Activated T-helper 1 cell treated with Interleukin-2 at 50 U/mL for 16 hours (primary cell): ENCODE measurements around the gene PALLD.

Experiments used
- DNase-seq: peaks from one replicate; pipeline ENCODE4 v3.0.0-alpha.2; 2020; ENCODE audit warnings: low read depth

The PALLD gene

DNA sequence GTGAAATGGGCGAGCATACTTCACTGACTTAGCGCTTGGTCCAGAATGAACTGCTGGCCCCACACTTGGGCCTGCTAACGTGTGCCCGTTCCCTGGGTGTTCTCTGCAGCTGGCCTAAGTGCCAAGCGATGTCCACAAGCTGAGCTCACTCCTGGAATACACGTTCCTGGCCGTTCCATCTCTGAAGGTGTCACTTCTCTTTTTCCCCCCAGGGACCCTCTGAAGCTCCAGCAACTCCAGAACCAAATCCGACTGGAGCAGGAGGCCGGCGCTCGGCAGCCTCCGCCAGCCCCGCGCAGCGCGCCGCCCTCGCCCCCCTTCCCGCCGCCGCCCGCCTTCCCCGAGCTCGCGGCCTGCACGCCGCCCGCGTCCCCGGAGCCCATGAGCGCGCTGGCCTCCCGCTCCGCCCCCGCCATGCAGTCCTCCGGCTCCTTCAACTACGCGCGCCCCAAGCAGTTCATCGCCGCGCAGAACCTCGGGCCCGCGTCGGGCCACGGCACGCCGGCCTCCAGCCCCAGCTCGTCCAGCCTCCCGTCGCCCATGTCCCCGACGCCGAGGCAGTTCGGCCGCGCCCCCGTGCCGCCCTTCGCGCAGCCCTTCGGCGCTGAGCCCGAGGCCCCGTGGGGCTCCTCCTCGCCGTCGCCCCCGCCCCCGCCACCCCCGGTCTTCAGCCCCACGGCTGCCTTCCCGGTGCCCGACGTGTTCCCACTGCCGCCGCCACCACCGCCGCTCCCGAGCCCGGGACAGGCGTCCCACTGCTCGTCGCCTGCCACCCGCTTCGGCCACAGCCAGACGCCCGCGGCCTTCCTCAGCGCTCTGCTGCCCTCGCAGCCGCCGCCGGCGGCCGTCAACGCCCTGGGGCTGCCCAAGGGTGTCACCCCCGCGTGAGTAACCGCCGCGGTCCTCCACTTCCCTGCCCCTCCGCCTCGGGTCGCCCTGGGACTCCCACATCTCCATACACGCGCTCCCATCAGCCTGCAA is 380.9 kb downstream of the PALLD start:
- DNase-seq = no peak

DNA sequence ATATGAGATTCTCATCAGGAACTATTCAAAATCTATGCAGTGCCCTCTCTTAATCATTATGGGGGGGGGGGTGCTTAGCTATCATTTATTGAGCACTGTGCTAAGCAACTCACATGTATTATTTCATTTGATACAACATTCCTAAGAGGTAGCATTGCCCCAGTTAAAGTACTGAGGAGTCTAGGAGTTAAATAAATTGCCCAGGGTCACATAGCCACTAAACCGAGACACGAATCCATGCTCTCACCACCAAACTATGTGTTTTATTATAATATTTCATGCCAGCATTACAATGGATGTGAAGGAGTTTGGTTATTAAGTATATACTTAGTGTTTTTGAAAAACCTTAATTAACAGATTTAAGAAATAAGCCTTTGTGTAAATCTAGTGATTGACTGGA is 381.8 kb downstream of the PALLD start:
- DNase-seq = no peak

DNA sequence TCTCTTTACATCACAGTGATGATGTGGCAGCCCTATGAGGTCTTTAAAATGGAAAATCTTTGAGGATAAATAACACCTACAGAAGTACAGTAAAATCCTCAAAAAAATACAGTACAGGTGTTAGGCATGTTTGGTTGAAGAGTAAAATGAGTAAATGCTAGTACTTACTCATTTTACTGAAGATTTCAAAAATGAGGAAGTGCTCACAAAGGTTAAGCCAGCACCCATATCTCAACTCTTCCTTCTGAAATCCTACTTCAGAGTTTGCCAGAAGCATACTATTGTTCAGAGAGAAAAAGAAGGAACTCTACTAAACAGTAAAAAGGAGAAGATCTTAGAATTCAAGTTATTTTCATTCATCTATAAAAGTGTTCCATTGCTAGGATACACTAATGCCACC is 382.3 kb downstream of the PALLD start:
- no peak for DNase-seq

DNA sequence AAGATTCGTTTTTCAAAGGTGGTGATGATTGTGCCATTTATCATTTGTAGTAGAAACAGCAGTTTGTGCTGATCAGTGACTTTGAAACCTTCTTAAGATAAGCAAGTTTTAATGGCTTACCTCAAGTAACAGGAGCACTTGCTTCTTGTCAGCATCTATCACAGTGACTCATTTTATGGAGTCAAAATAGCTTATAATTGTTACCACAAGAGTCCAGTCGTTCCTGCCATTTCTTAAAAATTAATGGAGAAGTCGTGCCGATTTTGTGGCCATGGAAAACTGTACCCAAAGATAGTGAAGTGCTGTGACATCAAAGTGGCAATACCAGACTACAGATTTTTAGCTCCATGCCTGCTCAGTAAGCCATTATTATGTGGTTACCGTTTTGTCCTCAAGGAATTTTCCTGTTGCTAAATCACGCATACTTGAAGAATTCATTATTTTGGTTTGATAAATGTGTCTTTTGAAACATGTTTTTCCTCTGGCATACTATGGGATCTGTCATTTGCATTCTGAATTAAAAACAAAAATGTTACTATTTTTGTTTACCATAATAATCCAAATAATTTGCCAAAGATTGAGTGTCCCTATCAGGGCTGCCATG is 383.3 kb downstream of the PALLD start:
- no peak for DNase-seq

DNA sequence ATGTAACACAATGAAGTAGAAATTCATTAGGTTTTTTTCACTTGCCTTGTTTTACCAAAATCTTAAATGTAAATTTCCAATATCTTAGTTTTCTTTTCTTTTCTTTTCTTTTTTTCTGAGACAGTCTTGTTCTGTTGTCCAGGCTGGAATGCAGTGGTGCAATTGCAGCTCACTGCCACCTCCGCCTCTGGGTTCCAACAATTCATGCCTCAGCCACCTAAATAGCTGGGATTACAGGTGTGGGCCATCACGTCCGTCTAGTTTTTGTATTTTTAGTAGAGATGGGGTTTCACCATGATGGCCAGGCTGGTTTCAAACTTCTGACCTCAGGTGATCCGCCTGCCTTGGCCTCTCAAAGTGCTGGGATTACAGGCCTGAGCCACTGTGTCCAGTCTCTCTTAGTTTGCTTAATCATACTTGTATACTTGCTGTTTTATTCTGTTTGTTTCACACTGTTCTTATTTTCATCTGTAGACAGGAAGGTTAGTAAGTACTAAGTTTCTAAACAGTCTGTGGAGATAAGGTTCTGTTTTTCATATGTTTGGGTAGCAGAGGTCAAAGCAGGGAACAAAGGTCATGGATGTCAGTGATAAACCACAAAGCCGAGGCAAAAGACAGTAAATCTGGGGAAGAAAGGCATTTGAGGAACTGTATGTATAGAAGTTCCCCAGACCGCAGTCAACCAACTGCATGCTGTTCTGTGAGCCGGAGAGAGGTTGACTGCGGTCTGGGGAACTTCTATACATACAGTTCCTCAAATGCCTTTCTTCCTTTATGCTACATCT is 384.2 kb downstream of the PALLD start:
- DNase-seq = no peak

DNA sequence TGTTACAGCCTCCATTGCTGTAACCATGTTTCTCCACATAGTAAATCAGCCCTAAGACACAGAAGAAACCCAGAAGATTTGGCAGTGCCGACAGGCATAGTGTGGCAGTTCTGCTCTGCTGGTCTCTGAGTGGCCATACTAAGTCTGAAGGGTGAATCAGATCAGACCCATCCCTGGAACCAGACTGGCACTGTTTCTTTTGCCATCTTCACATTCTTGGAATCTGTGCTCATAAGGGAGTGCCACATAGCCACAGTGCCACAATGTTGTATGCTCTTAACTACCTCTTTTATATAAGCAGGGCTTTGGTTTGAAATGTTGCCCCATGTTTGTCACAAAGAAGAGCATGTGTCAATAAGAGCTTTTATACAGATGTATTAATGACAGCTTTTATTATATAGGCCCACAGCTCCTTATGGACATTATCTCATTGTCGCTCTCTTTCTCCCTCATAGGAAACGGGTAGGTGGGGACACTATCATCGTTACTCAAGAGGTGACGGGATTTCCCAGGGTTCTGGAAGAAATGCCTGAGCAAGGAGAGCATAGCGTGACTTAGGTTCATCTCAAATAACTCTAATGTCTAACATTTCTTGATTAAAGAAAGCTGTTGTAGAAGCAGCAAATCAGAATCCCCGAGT is 385.0 kb downstream of the PALLD start:
- no peak for DNase-seq

DNA sequence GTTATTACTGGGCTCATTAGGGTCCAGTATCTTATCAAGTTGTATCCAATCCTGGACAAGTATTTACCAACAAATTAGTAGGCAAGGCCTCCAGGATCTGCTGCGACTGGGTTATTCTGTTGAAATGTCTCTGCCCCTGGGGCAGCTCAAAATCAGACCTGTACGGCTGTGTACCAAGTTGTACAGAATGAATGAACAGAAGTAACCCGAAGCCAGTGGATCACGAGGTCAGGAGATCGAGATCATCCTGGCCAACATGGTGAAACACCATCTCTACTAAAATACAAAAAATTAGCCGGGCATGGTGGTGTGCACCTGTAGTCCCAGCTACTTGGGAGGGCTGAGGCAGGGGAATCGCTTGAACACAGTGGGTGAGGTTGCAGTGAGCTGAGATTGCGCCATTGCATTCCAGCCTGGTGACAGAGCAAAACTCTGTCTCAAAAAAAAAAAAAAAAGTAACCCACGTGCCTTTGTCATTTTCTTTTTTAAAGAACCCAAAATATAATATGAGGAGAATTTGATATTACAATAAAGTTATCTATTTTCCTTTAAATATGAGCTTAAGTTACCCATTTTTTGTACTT is 385.9 kb downstream of the PALLD start:
- DNase-seq = no peak

DNA sequence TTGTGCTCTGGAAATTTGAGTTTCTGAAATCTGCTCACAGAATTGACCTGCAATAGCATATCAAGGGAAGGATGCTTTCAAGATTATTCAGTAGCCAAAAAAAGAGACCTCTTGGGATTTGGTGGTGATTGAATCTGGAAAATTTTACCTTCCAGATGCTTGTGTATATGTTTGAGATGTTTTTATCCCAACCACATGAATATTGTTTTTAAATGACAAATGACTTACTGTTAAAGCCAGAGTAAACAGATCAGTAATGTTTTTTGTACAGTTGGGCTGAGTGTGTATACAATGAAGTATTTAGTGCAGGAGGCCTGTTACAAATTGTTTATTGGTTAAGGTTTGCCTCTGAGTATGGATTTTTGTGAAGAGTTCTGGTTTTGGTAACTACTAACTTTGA is 386.7 kb downstream of the PALLD start:
- DNase-seq = no peak

DNA sequence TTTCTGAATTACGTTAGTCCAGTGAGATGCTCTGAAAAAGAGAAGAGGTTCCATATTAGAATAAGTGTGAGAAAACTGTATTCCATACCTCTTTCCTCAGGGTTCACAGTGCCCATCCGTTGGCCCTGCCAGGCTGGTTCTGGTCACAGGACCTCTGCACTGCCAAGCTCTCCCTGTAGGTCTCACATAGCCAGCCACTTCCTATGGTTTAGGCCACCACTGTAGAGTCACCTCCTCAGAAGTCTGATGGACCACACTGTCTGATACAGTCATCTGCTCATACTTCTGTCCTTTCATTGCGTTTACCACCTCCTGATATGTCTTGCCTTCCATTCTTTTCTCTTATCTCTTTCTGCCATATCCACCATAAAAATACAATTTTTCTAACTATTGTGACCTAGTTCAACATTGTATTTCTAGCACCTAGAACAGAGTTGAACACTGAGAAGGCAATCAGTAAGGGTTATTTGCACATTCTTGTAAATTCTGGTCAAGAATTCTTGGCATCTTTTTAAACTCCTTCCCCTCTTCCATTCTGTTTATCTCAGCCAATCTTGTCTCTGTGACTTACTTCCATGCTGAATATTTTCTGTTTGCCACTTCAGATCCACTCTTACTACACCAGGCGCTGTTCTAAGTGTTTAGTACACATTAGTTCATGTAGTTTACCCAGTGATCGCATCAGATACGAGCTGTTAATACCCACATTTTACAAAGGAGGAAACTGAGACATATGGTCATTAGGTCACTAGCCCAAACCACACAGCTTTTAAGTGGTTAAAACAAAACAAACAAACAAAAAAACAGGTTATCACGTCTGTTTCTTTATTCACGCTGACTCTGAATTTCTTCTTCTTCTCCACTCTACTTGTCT is 387.6 kb downstream of the PALLD start:
- DNase-seq = no peak

DNA sequence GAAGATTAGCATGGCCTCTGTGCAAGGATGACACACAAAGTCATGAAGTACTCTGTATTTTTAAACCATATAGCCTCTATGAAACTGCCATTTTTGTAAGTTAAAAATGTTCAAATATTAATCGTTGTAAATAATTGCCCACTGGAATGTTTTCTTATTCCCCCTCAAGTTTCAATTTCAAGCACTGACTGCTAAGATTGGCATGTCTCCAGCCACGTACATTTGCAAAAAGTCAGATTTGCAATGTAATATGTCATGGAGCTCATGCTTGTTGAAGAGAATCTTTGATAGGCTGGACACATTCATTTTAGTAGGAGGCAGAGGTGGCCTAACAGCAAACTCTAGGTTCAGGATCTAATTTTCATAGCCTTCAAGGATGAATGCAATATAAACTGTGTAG is 388.5 kb downstream of the PALLD start:
- DNase-seq = no peak

DNA sequence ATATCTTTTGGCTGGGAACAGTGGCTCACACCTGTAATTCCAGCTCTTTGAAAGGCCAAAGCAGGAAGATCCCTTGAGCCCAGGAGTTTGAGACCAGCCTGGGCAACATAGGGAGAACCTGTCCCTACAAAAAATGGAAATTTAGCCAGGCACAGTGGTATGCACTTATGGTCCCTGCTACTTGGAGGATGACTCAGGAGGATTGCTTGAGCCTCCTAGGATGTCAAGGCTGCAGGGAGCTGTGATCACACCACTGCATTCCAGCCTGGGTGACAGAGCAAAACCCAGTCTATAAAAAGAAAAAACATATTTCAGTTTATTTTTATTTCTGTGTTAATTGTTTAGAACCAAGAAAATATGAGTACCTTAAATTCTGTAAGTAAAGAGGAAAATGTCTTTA is 389.5 kb downstream of the PALLD start:
- DNase-seq = no peak

DNA sequence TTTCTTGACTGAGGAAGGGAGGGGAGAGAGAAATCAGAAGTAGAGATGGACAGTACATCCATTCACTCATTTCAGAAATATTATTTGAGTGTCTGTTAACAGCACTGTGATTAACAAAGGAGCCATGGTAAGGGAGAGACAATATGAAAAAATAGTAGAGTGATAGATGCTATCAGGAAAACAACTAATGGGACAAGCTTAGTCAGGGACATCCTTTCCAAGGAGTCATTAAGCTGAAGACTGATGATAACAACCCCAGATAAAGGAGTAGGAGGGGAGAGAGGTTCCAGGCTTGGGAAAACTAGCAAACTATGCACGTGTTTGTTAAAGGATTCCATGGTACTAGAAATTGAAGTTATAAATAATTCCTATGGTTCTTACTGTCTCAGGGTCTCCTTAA is 391.0 kb downstream of the PALLD start:
- DNase-seq = no peak

DNA sequence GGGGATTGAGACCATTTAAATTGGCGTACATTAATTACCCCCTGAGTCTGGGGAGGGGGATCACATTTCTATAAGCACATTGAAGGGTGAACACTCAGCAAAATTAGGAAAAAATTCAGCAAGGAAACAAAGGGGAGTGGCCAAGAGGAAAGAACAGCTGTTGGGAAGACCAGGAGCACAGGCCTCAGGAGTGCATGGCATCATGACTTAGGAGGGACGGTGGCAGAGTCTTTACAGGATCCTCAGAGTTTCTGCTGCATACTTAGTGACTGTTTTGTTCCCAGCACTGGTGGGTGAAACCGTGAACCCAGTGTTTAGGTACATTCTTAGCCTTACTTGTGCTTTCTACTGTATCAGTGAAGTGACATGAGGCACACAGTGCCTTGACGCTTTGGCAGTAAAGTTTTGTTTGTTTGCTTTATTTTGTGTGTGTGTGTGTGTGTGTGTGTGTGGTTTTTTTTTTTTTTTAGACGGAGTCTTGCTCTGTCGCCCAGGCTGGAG is 391.9 kb downstream of the PALLD start:
- no peak for DNase-seq

DNA sequence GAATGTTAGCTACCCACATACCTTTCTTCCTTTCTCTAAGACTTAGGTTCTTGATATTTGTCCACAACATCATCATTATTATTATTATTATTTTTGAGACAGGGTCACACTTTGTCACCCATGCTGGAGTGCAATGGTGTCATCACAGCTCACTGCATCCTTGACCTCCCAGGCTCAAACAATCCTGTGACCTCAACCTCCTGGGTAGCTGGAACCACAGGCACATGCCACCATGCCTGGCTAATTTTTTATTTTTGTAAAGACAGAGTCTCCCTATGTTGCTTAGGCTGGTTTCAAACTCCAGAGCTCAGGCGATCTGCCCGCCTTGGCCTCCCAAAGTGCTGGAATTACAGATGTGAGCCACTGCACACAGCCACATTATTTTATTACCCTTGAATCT is 394.2 kb downstream of the PALLD start:
- DNase-seq = no peak

DNA sequence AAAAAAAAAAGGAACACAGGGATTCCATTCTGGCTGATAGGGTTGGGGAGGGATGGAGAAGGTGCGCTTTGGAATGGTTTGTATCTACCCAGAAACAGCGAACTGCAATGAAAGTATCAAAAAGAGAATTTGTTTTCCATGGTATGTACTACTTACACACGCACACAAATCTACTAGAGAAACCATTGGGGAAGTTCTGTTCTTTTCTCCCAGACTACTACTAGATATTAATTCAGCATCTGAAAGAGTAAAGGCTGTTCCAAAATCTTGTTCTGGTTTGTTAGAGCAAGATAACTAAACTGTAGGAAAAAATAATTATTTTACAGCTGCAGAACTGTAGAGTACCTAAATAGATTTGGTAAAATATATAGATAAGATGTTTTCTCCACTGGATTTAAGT is 394.8 kb downstream of the PALLD start:
- no peak for DNase-seq

DNA sequence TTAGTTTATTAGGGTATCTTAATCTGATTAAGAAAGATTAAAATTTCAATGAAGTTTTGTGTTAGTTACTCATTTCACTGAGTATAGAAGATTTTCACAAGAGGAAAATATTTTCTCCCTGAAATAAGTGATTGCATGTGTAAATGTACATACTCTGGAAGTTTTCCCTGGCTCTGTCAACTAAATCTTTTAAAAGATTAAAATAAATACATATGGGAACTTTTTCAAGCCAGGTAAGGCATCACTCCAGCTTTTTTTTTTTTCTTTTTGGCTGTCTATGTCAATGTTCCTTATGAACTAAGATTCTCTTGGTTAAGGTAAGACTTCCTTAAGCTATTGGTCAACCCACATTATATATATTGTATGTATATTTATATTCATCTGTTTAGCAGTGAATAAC is 395.6 kb downstream of the PALLD start:
- DNase-seq = no peak

DNA sequence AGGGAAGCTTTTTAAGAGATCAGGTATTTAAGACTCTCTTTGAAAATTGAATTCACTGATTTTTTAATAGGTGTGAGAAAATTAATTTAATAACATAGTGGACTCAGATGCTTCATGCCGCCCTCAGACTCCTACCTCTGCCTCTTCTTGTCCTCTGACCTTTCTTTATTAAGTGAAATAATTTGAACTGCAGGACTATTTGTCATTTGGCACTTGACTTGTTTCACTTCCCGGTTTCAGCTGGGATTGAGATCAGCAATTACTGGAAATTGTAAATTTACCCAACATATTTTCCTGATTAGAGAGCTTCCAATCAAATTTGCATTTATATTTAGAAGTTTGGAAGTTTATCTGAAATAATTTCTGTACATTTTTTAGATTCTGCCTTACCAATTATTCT is 396.4 kb downstream of the PALLD start:
- no peak for DNase-seq

DNA sequence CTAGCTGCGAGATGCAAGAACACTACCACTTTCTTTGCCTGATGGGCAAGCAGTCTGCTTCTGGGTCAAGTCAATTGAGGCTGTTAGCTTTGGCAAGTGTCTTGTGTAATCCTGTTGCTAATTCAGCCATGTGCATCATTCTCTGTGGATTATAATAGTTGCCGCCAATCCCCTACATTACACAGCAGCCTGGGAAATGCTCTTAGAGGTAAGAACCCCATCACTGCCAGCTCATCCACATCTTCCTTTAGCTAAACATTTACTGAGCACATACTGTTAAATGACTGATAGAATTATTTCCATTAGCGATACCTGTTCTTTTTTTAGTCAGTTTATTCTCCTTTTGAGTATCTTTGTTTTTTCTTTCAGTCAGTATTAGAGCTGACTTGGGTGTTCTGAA is 397.0 kb downstream of the PALLD start:
- no peak for DNase-seq

DNA sequence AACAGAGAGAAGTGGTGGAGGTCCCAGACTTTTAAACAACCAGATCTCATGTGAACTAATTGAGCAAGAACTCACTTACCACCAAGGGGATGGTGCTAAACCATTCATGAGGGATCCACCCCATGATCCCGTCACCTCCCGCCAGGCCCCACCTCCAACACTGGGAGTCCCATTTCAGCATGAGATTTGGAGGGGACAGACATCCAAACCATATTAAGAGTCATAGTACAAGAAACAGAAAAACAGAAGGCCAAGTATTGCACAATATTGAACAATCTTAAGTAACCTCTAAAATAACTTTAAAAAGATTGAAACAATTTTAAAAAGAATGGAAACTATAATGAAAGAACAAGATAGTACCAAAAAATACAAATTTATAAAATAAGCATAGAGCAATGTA is 403.2 kb downstream of the PALLD start:
- DNase-seq = no peak

DNA sequence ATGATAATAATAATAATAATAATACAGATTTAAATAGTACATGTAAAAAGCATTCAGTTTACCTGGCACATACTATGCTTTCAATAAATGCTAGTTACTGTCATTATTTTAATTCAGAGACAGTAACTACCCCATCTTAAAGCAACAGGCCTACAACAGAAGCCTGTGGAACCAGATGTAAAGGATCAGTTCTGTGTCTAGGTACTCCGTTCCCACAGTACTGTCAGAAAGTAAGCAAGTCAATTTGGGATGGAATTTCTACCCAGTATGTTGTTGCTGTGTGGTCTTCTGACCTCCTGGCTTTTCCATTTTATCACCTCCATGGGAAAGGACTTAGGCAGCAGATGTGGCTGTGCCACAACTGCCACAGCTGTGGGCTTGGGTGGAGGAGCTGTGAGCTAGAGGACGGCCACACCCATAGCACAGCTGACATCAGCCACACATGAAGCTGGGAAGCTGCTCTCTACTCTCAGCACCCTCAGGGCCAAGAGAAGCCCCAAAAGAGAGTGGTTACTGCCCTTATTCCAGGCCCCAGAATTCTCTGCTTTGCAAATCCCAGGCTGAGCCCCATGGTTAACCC is 410.4 kb downstream of the PALLD start:
- DNase-seq = no peak
